Adrenal gland (tissue), 12 donors: ENCODE results near the gene EXT2. TPM values are rescaled to one million over a fixed set of nuclear protein-coding genes. Genes with fewer than 3 reads are reported as not detected.

Experiments
- DNase-seq, 7 donors: peaks; one replicate each; pipeline ENCODE4 v3.0.0-alpha.2; 2019 to 2020
- H3K27ac ChIP-seq, 5 donors: fragments of 200-600 bp; sonication (generic) in 4 of 5; 1 replicate in 3 of 5; 2 replicates in 2 of 5; pipeline versions ENCODE4 v1.5.1 to v1.8.0; 2016 to 2020; ENCODE audit warnings: mild to moderate bottlenecking in 1 of 5
- H3K27me3 ChIP-seq: fragments of 200-600 bp; 2 replicates; pipeline ENCODE4 v1.8.0; 2021
- H3K36me3 ChIP-seq, 2 donors: fragments of 200-600 bp; replicated peaks in 1 of 2; 1 replicate in 1 of 2; 2 replicates in 1 of 2; pipeline versions ENCODE4 v1.5.1 to v1.8.0; 2018 to 2022
- H3K4me1 ChIP-seq, 2 donors: fragments of 200-600 bp; replicated peaks in 1 of 2; 1 replicate in 1 of 2; 2 replicates in 1 of 2; pipeline versions ENCODE4 v1.5.1 to v1.8.0; 2018 to 2021
- H3K4me3 ChIP-seq, 4 donors: fragments of 200-600 bp; sonication (generic) in 3 of 4; one replicate each; pipeline ENCODE4 v1.5.1; 2016 to 2018
- H3K9me3 ChIP-seq, 3 donors: fragments of 200-600 bp; sonication (generic) in 1 of 3; replicated peaks in 1 of 3; 1 replicate in 2 of 3; 2 replicates in 1 of 3; pipeline versions ENCODE4 v1.5.1 to v1.8.0; 2016 to 2021
- POLR2A ChIP-seq, 2 donors: fragments of 450-650 bp; IDR thresholded peaks; one replicate each; pipeline ENCODE4 v1.6.1; 2017; ENCODE audit warnings: antibody characterized with exemption in 2 of 2, mild to moderate bottlenecking in 2 of 2, moderate library complexity in 1 of 2
- WGBS, 4 donors: extraction: QIAGEN DNeasy Blood & Tissue Kit in 2 of 4; methylation state at CpG; one replicate each; pipeline versions ENCODE4 v1.1.5 to v1.1.7; 2013 to 2017; 5-methylcytosine and 5-hydroxymethylcytosine counted together
- intact Hi-C, 2 donors: fragments of 100-400 bp; cut with DNase I; formaldehyde crosslinking; loops; one replicate each; pipeline versions ENCODE4 v1.14.1 to v1.15.0; 2022 to 2023
- polyA plus RNA-seq, 3 donors: library from polyadenylated mRNA; stranded (reverse); fragments of 200-250 nt in 2 of 3; fragments of 350-450 nt in 1 of 3; fragmentation: Illumina TruSeq in 1 of 3; extraction: RNeasy Lipid Tissue Mini Kit (QIAGEN cat#74804) in 1 of 3; gene quantifications; one replicate each; pipeline ENCODE4 v1.2.3, GENCODE V29; 2013 to 2014
- total RNA-seq, 9 donors: library from RNA; depleted of rRNA in 4 of 9; stranded (reverse); fragments of >200 nt in 4 of 9; fragments of 120-200 nt in 1 of 9; fragmentation: NEBNext Ultra II Directional in 1 of 9; extraction: Animal tissue kit (Norgen Biotek cat#: 25700) in 1 of 9; gene quantifications; one replicate each; pipeline versions ENCODE4 v1.1.0 to v1.2.4, GENCODE V29; 2013 to 2023
- TF ChIP-seq, protein P1 (sequence below), 6 experiments: fragments of 450-650 bp in 4 of 6; fragments of 200-600 bp in 2 of 6; sonication (generic) in 1 of 6; IDR thresholded peaks; 1 replicate in 5 of 6; 2 replicates in 1 of 6; pipeline versions ENCODE4 v1.5.1 to v1.8.0; 2016 to 2021; ENCODE audit warnings: antibody characterized with exemption in 6 of 6, mild to moderate bottlenecking in 2 of 6, moderate library complexity in 1 of 6
- donor health status: healthy with polysubstance abuse.
- donor health status: Bipolar disorder and iron deficiency.
- donor health status: DM: yes; HTN: yes; CAD: no.
- donor health status: DM: no; HTN: no; CAD: no.
- donor health status: DM: no; HTN: no; CAD: no.
- donor health status: DM: yes; HTN: yes; CAD: no.

The EXT2 gene
- total and polyA plus RNA-seq, 12 donors, result 28.7 to 89.3 (median 46.3) TPM

DNA sequence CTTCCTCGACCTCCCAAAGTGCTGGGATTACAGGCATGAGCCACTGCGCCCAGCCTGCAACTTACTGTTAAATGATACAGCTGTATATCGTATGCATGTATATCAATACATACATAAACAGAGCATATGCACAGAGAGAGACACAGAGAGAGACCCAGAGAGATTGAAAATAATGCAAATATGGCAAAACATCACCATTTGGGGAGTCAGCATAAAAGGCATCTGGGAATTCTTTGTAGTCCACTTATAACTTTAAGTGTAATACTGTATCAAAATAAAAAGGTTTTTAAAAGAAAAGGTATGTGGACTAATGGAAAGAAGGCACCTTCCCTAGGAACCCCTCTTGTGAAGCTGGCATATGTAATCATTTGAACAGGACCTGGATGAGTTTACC, 192.7 kb downstream of the EXT2 start:
- Histone ChIP-seq H3K27me3 (no peaks in the 10 kb centered on the region), H3K27ac (no peak overlapping the region), H3K4me1 (no peaks in the 10 kb centered on the region), H3K4me3 (no peak overlapping the region), H3K9me3 (no peaks in the 10 kb centered on the region), H3K36me3 (no peaks in the 10 kb centered on the region)
- TF ChIP-seq, protein P1, sequence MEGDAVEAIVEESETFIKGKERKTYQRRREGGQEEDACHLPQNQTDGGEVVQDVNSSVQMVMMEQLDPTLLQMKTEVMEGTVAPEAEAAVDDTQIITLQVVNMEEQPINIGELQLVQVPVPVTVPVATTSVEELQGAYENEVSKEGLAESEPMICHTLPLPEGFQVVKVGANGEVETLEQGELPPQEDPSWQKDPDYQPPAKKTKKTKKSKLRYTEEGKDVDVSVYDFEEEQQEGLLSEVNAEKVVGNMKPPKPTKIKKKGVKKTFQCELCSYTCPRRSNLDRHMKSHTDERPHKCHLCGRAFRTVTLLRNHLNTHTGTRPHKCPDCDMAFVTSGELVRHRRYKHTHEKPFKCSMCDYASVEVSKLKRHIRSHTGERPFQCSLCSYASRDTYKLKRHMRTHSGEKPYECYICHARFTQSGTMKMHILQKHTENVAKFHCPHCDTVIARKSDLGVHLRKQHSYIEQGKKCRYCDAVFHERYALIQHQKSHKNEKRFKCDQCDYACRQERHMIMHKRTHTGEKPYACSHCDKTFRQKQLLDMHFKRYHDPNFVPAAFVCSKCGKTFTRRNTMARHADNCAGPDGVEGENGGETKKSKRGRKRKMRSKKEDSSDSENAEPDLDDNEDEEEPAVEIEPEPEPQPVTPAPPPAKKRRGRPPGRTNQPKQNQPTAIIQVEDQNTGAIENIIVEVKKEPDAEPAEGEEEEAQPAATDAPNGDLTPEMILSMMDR (IDR thresholded peaks at IDR 0.05), result no peak
- no peak for TF ChIP-seq POLR2A (IDR thresholded peaks at IDR 0.05)
- 87 to 94% (median 93%) methylated on average over 3 of the region's 3 CpGs for WGBS, 4 donors
- intact Hi-C loops, result no loop called here
- DNase-seq, result no peak

DNA sequence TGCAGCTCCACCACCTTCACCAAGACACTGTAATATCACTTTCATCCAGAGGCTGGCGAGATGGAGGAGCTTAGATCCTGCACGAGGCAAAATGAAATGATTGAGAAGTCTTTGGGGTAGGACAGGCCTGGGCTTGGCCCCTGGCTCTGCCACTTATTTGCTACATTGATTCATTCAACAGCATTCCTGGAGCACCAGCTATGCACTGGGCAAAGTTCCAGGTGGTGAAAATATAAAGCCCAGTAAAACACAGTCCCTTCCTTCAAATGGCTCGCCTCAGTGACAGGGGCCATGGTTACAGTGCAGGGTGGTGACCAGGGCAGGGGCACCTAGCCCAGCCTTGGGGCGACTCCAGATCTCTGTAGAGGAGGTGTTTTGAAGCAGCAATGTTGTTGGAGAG, 194.7 kb downstream of the EXT2 start:
- 73 to 77% (median 75%) methylated on average over 3 to 4 of the region's 4 CpGs for WGBS, 4 donors
- TF ChIP-seq, protein P1 (IDR thresholded peaks at IDR 0.05), result no peak
- intact Hi-C loops, result no loop called here

More for the DNA sequence above, 194.7 kb downstream of the EXT2 start:
- no peaks in the 10 kb centered on the region for H3K36me3 ChIP-seq
- H3K4me1 ChIP-seq, result no peaks in the 10 kb centered on the region
- no peak overlapping the region for H3K4me3 ChIP-seq
- H3K9me3 ChIP-seq, result no peaks in the 10 kb centered on the region
- DNase-seq, result no peak
- H3K27ac ChIP-seq, result no peak overlapping the region
- H3K27me3 ChIP-seq, result peaks cover under 1% of the 10 kb centered on the region

Other genes starting within 250 kb of the EXT2 start
- 10 to 100 TPM; 19.7 to 45.3 (median 29.0) TPM for gene ALKBH3, start 214.8 kb upstream of the EXT2 start, total RNA-seq
- gene ALKBH3, start 214.8 kb upstream of the EXT2 start, polyA plus RNA-seq, result 10 to 100 TPM; 32.9 to 44.4 (median 38.4) TPM
- 100 to 1,000 TPM in 8 of 9 donors, 10 to 100 TPM in 1; 29.2 to 549 (median 269) TPM for gene C11orf96, start 153.0 kb upstream of the EXT2 start, total RNA-seq
- 100 to 1,000 TPM in 1 of 3 donors, 10 to 100 TPM in 2; 10.0 to 298 (median 57.6) TPM for gene C11orf96, start 153.0 kb upstream of the EXT2 start, polyA plus RNA-seq
- gene ACCSL, start 47.7 kb upstream of the EXT2 start, total RNA-seq, result under 1 TPM in 1 of 9 donors, not detected in 8; 0.06 TPM
- gene ACCSL, start 47.7 kb upstream of the EXT2 start, polyA plus RNA-seq, result not detected
- gene ACCS, start 29.4 kb upstream of the EXT2 start, total RNA-seq, result 10 to 100 TPM; 12.3 to 64.5 (median 37.3) TPM
- gene ACCS, start 29.4 kb upstream of the EXT2 start, polyA plus RNA-seq, result 100 to 1,000 TPM in 2 of 3 donors, 1 to 10 TPM in 1; 9.8 to 195 (median 108) TPM
- under 1 TPM in 1 of 9 donors, not detected in 8; 0.06 TPM for gene ALX4, start 214.5 kb downstream of the EXT2 start, total RNA-seq
- gene ALX4, start 214.5 kb downstream of the EXT2 start, polyA plus RNA-seq, result under 1 TPM in 1 of 3 donors, not detected in 2; 0.03 TPM